Measurements from ENCODE around the gene ZNF431.
A peak's percentile ranks its signal among the peaks of the same experiment; 100 is the strongest.
"Not testable (repeated sequence)": the region's sequence is repeated elsewhere in the genome, so short reads cannot be mapped to it uniquely, and the experiment has no call there.

Gene ZNF431

GRCh38 chr19:21147540-21147939, 5.7 kb downstream of the ZNF431 start:
- DNase-seq (ENCODE audit: low spot score) = no peak

- no peak for DNase-seq (ENCODE audit: low spot score)
Observed at GRCh38 chr19:21148681-21149080, 6.8 kb downstream of the ZNF431 start.

- DNase-seq (ENCODE audit: low spot score) = no peak
Observed at GRCh38 chr19:21149877-21150276, 8.0 kb downstream of the ZNF431 start.

GRCh38 chr19:21151460-21151859, 9.6 kb downstream of the ZNF431 start:
- DNase-seq (ENCODE audit: low spot score) = no peak

- no peak for DNase-seq (ENCODE audit: low spot score)
Observed at GRCh38 chr19:21158523-21159135, 16.8 kb downstream of the ZNF431 start.

GRCh38 chr19:21164541-21164940, 22.7 kb downstream of the ZNF431 start:
- no peak for DNase-seq (ENCODE audit: low spot score)

GRCh38 chr19:21166436-21166835, 24.6 kb downstream of the ZNF431 start:
- no peak for DNase-seq (ENCODE audit: low spot score)

- DNase-seq (ENCODE audit: low spot score) = no peak
Observed at GRCh38 chr19:21197590-21198295, 55.9 kb downstream of the ZNF431 start.

- DNase-seq (ENCODE audit: low spot score) = peak; percentile 46
Observed at GRCh38 chr19:21202865-21203494, 61.1 kb downstream of the ZNF431 start.

- DNase-seq (ENCODE audit: low spot score) = no peak
Observed at GRCh38 chr19:21210037-21210621, 68.3 kb downstream of the ZNF431 start.

- DNase-seq (ENCODE audit: low spot score) = no peak
Observed at GRCh38 chr19:21221693-21222092, 79.9 kb downstream of the ZNF431 start.

GRCh38 chr19:21229938-21230337, 88.1 kb downstream of the ZNF431 start:
- DNase-seq (ENCODE audit: low spot score) = not testable (repeated sequence)

- no peak for DNase-seq (ENCODE audit: low spot score)
Observed at GRCh38 chr19:21233691-21234090, 91.9 kb downstream of the ZNF431 start.

GRCh38 chr19:21236751-21237150, 94.9 kb downstream of the ZNF431 start:
- not testable (repeated sequence) for DNase-seq (ENCODE audit: low spot score)

GRCh38 chr19:21238670-21239069, 96.8 kb downstream of the ZNF431 start:
- no peak for DNase-seq (ENCODE audit: low spot score)
